Neural cell (in vitro differentiated cells): ENCODE results near the gene PCBD2.

Experiments used
- EP300 ChIP-seq: fragments of 450-650 bp; conservative IDR thresholded peaks from 2 replicates; pipeline ENCODE4 v1.6.1; 2014; ENCODE audit warnings: antibody characterized with exemption, mild to moderate bottlenecking, moderate library complexity; ENCODE audit not compliant: poor library complexity, severe bottlenecking
- EZH2 ChIP-seq: fragments of 200-600, 300-800 bp; shearing (Covaris generic), sonication (generic); IDR thresholded peaks from 2 replicates; pipeline ENCODE4 v1.6.1; 2014; ENCODE audit warnings: antibody characterized with exemption, low read length, borderline replicate concordance, mild to moderate bottlenecking; ENCODE audit not compliant: insufficient read depth, poor library complexity, severe bottlenecking
- MXI1 ChIP-seq: fragments of 450-650 bp; conservative IDR thresholded peaks from 2 replicates; pipeline ENCODE4 v1.6.1; 2014; ENCODE audit warnings: antibody characterized with exemption, mild to moderate bottlenecking; ENCODE audit not compliant: poor library complexity, severe bottlenecking
- RAD21 ChIP-seq: fragments of 450-650 bp; conservative IDR thresholded peaks from 2 replicates; pipeline ENCODE4 v1.6.1; 2014; ENCODE audit warnings: antibody characterized with exemption, mild to moderate bottlenecking, moderate library complexity
- TF ChIP-seq, protein P1 (sequence below): fragments of 450-650 bp; IDR thresholded peaks from 2 replicates; pipeline ENCODE4 v1.5.1; 2014; ENCODE audit warnings: antibody characterized with exemption, mild to moderate bottlenecking, moderate library complexity; ENCODE audit not compliant: poor library complexity, severe bottlenecking
- TF ChIP-seq, protein P2 (sequence below): IDR thresholded peaks from 2 replicates; pipeline ENCODE4 v1.6.1; 2012; ENCODE audit warnings: borderline replicate concordance

DNA sequence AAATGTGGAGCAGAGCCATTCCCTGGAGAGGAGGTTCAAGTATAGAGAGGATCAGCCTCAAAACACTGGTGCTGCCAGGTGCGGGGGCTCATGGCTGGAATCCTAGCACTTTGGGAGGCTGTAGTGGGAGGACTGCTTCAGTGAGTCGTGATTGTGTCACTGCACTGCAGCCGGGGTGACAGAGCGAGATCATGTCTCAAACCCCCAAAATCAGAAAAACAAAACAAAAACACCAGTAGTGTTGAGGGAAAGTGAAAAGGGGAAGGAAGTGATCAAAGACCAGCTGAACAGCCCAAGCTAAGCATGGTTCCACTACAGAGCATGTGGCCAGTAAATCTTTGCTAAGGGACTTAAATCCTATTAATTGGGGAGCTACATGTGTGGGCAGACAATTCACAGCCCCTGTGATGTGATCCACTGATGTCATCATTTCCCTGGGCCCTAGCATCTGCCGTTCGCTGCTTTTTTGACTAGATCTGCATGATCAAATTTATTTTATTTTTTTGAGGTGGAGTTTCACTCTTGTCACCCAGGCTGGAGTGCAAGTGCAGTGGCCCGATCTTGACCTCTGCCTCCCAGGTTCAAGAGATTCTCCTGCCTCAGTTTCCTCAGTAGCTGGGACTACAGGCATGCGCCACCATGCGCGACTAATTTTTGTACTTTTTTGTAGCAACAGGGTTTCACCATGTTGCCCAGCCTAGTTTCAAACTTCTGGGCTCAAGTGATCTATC lies 2.7 kb upstream of the PCBD2 start:
- TF ChIP-seq EP300 (no peak), MXI1 (no peak), EZH2 (no peak), RAD21 (no peak)
- TF ChIP-seq, protein P1, sequence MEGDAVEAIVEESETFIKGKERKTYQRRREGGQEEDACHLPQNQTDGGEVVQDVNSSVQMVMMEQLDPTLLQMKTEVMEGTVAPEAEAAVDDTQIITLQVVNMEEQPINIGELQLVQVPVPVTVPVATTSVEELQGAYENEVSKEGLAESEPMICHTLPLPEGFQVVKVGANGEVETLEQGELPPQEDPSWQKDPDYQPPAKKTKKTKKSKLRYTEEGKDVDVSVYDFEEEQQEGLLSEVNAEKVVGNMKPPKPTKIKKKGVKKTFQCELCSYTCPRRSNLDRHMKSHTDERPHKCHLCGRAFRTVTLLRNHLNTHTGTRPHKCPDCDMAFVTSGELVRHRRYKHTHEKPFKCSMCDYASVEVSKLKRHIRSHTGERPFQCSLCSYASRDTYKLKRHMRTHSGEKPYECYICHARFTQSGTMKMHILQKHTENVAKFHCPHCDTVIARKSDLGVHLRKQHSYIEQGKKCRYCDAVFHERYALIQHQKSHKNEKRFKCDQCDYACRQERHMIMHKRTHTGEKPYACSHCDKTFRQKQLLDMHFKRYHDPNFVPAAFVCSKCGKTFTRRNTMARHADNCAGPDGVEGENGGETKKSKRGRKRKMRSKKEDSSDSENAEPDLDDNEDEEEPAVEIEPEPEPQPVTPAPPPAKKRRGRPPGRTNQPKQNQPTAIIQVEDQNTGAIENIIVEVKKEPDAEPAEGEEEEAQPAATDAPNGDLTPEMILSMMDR: no peak
- TF ChIP-seq, protein P2, sequence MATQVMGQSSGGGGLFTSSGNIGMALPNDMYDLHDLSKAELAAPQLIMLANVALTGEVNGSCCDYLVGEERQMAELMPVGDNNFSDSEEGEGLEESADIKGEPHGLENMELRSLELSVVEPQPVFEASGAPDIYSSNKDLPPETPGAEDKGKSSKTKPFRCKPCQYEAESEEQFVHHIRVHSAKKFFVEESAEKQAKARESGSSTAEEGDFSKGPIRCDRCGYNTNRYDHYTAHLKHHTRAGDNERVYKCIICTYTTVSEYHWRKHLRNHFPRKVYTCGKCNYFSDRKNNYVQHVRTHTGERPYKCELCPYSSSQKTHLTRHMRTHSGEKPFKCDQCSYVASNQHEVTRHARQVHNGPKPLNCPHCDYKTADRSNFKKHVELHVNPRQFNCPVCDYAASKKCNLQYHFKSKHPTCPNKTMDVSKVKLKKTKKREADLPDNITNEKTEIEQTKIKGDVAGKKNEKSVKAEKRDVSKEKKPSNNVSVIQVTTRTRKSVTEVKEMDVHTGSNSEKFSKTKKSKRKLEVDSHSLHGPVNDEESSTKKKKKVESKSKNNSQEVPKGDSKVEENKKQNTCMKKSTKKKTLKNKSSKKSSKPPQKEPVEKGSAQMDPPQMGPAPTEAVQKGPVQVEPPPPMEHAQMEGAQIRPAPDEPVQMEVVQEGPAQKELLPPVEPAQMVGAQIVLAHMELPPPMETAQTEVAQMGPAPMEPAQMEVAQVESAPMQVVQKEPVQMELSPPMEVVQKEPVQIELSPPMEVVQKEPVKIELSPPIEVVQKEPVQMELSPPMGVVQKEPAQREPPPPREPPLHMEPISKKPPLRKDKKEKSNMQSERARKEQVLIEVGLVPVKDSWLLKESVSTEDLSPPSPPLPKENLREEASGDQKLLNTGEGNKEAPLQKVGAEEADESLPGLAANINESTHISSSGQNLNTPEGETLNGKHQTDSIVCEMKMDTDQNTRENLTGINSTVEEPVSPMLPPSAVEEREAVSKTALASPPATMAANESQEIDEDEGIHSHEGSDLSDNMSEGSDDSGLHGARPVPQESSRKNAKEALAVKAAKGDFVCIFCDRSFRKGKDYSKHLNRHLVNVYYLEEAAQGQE: no peak
